HG03097 (cell line): ENCODE results near the gene RBM4.

Experiments used
- ATAC-seq: cut with Tn5 transposase; IDR thresholded peaks from one replicate; pipeline ENCODE4 v1.9.1; 2021; ENCODE audit not compliant: unreplicated experiment, low FRiP score

The RBM4 gene

DNA sequence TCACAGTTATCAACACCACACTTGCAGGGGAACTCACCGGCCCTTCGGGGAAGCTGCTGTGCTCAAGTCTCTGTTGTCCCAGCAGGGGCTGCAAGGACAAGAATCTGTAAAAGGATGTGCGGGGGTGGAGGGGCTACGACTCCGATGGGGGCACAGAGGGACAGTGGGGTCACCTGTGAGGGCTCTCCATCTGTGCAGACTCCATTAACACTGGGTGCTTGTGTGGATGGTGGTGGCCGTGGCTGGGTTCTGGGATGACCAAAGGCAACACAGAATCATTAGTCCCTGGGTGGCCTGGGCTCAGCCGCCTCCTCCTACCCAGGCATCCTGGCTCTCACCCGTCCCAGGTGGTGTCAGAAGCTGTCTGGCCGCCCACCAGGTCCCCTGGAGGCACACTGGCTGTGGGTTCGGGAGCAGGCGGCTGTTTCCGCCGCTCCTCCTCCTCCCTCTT lies 49.4 kb downstream of the RBM4 start:
- ATAC-seq, result no peak

DNA sequence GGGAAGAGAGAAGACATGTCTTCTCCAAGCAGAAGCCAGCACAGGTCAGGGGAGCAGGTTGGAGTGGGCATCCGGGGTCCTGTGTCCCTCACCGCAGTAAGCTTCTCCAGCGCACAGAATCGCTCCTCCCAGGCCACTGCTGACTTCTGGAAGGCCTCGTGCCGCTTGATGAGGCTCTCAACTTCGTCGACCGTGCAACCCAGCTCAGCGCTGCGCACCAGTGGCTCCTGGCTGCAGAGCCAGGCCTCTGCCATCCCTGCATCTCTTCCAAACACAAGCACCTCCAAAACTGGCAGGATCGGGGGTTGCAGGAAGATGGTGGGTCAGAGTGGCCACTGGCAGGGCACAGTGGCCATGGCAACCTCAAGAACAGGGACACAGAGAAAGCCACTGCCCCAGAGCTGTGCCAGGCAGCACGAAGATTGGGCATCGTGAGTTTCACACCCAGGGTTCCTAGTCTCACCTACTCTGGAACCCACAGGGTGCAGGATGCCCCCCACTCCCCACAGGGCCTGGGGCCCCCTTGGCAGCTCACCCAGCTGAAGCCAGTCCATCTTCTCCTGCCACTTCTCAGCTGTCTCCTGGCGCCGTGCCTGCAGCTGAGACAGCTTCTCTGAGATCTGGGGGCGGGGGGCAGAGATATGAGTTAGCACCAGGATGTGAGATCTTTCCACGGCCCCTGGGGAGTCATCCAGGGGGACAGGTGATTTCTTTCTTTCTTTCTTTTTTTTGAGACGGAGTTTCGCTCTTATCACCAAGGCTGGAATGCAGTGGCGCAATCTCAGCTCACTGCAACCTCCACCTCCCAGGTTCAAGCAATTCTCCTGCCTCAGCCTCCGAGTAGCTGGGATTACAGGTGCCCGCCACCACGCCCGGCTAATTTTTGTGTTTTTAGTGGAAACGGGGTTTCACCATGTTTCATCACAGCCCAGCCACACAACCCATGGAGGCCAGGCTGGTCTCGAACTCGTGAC lies 50.3 kb downstream of the RBM4 start:
- no peak for ATAC-seq

DNA sequence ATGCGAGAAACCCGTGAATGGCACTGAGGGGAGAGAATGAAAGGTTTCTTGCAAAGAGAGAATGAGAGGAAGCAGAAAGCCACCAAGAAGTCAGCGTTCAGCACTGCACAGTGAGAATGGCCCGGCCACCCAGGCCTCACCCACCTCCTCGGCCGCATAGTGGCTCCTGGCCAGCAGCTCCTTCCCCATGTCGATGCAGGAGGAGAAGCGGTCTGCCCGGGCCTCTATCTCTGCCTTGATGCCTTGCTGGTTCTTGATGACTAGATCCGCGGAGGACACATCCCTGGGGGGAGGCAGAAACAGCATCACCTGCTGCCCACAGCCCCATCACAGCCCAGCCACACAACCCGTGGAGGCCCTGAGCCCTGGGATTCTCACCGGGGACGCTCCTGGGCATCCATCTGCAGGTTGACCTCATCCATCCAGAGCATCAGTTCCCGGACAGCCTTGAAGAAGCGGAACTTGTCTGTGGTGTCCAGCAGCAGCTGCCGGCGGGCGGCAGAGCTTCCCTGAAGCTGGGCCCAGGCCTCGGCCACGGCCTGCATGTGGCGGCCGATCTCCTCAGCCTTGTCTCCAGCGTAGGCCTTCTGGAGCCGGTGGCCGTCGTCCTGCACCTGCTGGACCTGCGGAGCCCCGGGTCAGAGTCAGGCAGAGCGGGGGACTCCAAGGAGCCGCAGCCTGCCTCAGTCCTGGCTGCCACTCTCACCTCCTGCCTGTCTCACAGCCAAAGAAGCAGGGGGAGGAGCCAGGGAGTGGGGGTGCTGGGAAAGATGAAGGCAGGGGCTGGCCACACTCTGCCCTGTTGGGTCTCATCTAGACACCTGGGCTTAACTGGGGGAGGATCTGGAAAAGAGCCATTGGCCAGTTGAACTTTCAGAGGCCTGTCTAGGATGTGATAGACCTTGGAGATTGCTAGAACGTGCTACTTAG lies 51.4 kb downstream of the RBM4 start:
- ATAC-seq, result no peak

DNA sequence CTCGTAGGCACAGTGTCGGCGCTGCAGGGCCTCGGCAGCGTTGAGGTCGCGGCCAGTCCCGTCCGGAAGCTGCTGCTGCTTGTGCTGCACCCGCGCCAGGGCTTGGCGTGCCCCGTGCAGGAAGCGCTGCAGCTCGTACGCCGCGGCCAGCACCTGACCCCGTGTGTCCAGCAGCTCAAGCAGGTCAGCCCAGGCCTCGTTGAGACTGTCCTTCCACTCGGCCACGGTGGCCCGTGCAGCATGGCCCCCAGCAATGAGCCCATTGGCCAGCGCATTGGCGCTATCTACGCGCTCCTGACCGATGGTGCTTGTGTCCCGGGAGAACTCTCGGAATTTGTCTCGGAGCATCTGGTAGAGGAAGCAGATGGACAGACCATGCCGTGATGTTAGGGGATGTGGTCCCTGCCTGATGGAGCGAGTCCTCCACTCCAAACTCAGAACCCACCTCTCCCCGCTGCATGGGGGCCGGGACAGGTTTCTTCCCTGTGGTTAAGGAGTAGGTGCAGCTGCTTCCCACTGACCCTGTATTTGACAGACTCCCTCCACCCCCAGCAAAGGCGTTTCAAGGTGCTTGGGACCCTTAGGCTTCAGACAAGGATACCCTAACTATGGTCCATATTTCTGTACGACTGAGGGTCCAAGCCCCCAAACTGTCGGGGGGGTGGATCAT lies 52.9 kb downstream of the RBM4 start:
- no peak for ATAC-seq

DNA sequence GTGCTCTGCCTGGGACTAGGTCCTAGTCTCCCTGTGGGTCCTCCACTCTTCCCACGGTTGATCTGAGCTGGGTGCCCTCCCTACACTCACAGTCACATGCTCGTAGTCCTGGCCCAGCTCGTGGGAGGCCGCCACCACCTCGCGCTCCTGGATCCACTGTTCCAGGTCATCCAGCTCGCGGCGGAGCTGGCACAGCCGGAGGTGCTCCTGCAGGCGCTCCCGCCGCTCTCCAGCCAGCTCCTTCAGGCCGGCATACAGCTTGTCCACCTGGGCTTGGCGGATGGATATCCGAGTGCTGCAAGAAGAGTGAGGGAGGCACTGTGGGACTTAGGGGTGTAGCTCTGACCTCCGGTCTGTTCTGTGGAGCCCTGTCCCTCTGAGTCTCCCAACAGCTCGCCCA lies 53.9 kb downstream of the RBM4 start:
- ATAC-seq, result no peak

DNA sequence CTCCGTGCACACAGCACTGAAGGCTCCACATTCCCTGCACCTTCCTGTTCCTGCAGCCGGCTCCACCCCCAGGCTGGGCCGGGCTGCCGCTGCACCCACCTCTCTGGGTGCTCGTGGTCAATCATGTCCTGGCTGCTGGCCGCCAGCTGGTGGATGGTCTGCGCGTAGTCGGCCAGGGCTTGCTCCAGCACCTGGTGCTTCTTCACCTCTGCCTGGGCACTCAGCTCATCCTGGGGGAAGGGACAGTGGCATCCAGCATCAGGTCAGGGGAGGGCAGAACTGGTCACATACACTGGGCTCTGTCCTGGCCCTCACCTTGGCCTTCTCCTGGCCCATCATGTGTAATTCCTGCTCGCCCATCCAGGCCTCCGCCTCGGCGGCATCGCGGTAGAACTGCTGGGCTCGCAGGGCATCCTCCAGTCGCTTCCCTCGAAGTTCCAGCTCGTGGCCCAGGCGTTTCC lies 54.4 kb downstream of the RBM4 start:
- no peak for ATAC-seq

DNA sequence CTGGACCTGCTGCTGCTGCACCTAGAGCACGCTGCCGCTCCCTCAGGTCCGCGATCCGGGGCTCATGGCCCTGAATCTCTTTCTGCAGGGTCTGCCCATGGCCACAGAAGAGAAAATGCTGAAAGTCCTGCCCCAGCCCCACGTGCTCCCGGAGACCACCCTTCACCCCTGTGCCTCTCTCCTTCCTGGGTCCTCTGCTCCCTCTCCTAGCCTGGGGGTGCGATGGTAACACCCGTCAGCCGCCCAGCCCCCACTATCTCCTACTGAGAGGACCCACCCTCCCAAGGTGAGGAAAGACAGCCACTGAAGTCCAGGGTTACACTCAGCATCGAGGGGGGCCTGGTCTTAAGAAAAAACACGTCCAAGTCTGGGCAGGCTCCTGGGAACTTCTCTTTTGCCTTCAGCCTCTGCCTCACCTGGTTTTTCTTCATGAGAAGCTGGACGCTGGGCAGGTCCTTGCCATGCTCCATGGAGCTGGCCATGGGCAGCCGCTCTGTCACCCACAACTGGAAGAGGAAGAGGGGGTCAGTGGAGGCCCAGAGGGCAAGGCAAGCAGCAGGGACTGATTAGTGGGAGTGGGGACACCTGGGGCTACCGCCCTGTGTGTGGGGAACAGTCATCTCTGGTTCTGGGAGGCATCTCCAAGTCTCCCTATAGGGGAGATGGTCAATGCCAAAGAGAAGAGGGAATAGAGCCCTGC lies 55.0 kb downstream of the RBM4 start:
- no peak for ATAC-seq

DNA sequence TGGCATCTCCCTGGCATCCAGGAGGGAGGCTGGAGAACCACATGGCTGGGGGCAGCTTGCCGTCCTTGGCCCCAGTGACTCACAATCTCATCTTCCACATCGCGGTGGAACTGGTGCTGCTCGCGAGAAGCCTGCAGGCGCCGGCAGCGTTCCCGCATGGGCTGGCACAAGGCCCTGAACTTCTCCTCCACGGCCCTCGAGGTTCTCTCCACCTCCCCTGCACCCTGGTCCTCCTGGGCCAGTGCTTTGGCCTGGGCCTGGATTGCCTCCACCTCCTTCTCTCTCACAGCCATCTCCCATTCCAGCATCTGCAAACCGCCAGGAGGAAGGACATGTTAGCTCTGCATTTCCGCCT lies 55.5 kb downstream of the RBM4 start:
- no peak for ATAC-seq

DNA sequence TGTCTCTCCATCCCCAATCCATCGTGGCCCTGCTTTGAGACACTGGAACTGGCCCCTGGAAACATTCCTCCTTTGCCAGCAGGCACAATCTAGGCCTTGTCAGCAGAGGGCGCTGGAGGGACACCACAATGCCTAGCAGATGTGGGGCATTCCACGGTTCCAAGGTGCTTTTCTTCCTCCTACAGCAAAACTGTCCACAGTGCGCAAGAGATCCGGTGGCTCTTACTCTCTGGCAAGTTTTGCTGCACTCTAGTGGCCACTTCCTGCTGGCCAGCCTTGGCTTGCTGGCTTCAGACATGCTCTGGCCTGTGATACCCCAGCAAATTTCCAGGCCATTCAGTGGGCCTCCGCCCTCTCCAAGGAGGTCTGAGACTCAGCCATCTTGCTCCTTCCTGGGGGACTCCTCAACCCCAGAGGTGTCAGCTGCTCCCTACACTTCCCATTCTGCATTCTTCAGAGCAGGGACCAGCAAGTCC lies 56.3 kb downstream of the RBM4 start:
- no peak for ATAC-seq
